ENCODE measurements around the gene CDKN1A. TPM values are rescaled to one million over a fixed set of nuclear protein-coding genes. Genes with fewer than 3 reads are reported as not detected.
A peak's percentile ranks its signal among the peaks of the same experiment; 100 is the strongest.

The CDKN1A gene
- total and polyA plus RNA-seq, 9 of the 15 experiments (the other 6 are each of a cell fraction or from before 2014, with no cell fraction given) = 0.25 to 8.1 (median 5.1) TPM

DNA sequence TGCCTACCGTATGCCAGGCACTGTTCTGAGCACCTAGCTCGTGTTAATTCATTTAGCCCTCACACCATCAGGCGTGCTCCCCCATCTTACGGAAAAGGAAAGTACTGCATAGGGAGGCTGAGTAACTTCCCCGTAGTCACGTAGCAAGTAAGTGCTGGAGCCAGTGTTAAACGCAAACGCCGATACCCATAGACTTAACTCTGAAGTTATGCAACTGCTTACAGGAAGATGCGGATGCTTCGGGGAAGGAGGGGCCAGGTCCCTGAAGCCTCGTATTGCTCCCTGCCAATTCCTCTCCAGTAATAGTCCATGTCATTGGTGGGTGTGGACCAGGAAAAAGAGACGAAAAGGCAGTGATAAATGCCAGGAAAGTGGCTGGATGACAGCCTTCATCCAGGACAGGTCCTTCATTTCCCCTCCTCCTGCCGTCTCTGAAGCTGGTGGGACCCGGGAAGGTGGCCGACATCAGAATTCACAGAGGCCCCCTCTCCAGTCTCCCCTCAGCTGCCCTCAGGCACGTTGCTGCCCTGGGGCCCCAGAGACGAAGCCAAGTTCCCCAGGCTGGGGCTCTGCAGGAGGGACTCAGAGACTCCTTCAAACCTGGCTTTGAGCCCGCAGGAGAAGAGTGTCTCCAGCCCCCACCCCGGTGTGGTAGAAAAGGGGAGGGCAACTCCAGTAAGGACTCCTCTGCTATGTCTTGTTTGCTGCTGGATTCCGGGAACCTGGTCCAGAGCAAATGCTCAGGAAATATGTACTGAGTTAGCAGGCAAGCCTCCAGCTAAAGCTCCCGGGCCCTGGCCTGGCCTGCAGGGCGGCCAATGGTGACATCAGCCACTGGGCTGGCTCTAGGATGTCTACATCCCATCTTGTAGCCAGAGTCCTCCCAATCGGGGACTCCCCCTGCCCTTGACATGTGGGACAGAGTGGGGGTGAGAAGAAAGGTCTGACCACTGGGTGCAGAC is 56.9 kb downstream of the CDKN1A start:
- in situ Hi-C loops (cut with MboI) = no loop called here
- ChIA-PET POLR2A (interaction anchor here (0.6 to 1.8 kb wide), 4 partner anchors 11 to 789 kb away, joined by 3 to 5 read pairs (median 4); no protein-coding TSS in a partner anchor), CTCF (ENCODE audit: low intra/inter-chr PET ratio) (interaction anchor here (0.7 kb wide), 1 partner anchor 15 kb away, joined by 3 read pairs; no protein-coding TSS in a partner anchor)
- Histone ChIP-seq H3K79me2 (ENCODE audit: control insufficient read depth, insufficient read depth, low read length) (no peaks in the 10 kb centered on the region), H3K36me3 (ENCODE audit: control insufficient read depth, insufficient read depth, low read length) (no peaks in the 10 kb centered on the region), H3K27me3 (ENCODE audit: control insufficient read depth in 2 of 2, insufficient read depth in 2 of 2, low read length in 2 of 2) (peaks cover 46 to 82% of the 10 kb centered on the region in 2 experiments), H3K9me1 (ENCODE audit: control insufficient read depth, insufficient read depth, low read length) (no peaks in the 10 kb centered on the region), H2AFZ (ENCODE audit: low read depth, low read length) (no peak overlapping the region), H3K9me3 (replicated peaks; ENCODE audit: control insufficient read depth, insufficient read depth, low read depth, low read length) (no peaks in the 10 kb centered on the region), H4K20me1 (replicated peaks; ENCODE audit: control insufficient read depth, insufficient read depth, low read length) (peaks cover 8% of the 10 kb centered on the region), H3K27ac (ENCODE audit: extremely low read depth, low read depth, low read length) (no peak overlapping the region), H3K4me2 (ENCODE audit: insufficient read depth, low read length) (no peak overlapping the region; the same call in 1 of the 2 replicates), H3K4me1 (replicated peaks in 1 of 2; ENCODE audit: control insufficient read depth in 2 of 2, insufficient read depth in 2 of 2, low read length in 2 of 2) (peaks cover 0 to 10% of the 10 kb centered on the region in 2 experiments; a peak in 3 of 5 replicates), H3K9ac (ENCODE audit: insufficient read depth in 1 of 2, low read depth in 2 of 2, low read length in 2 of 2) (0 out of 4 replicates have a peak overlapping the region, but pooled peaks of 1 of the 2 experiments have one; percentile 23), H3K4me3 (no peak overlapping the region)
- no peak for DNase-seq (ENCODE audit: extremely low read depth in 1 of 4, low spot score in 3 of 4)
- 9% methylated on average over 24 of the region's 24 CpGs for WGBS (ENCODE audit: insufficient coverage, low coverage, missing lambda C conversion rate)
- TF ChIP-seq MAZ (CRISPR knock-in tag; conservative IDR thresholded peaks at IDR 0.05 in 1 of 2, IDR thresholded peaks at IDR 0.05 in 1 of 2) (peak in 1 of 2 experiments; percentile 47; a peak in 1 of 4 replicates), KAT7 (CRISPR knock-in tag; IDR thresholded peaks at IDR 0.05; ENCODE audit: borderline replicate concordance) (no peak)
- intact Hi-C loops (cut with micrococcal nuclease) = no loop called here
- BruUV-seq (replicated peaks) = no TSS peak
- FAIRE-seq = peak; percentile 56
- ATAC-seq = peak; percentile 51

Small RNA genes within 50 kb of the gene (small RNA-seq; reads per million reads assigned to genes)
- gene RF00019 = not detected
- gene RNU1-88P = 0.33 reads per million

Other genes starting within 250 kb of the CDKN1A start
Only the 7 nearest of the 8 such genes appear.
- 70.6 and 72.6 TPM in 2 replicates for gene KCTD20, start 235.7 kb upstream of the CDKN1A start, total RNA-seq (2014; rRNA removed)
- gene KCTD20, start 235.7 kb upstream of the CDKN1A start, total RNA-seq (2014; rRNA removed; fragmentation: Illumina TruSeq; extraction: Trizol) = 98.3 and 110 TPM in 2 replicates
- gene KCTD20, start 235.7 kb upstream of the CDKN1A start, total RNA-seq (2015; rRNA removed; fragmentation: Illumina TruSeq; extraction: Trizol) = 81.5 and 87.8 TPM in 2 replicates
- 69.5 and 71.4 TPM in 2 replicates for gene KCTD20, start 235.7 kb upstream of the CDKN1A start, total RNA-seq (2021)
- gene KCTD20, start 235.7 kb upstream of the CDKN1A start, polyA plus RNA-seq (2011; rRNA removed) = 101 and 160 TPM in 2 replicates
- gene KCTD20, start 235.7 kb upstream of the CDKN1A start, polyA plus RNA-seq (2014; fragmentation: Illumina TruSeq; extraction: Trizol) = 68.9 and 80.6 TPM in 2 replicates
- gene KCTD20, start 235.7 kb upstream of the CDKN1A start, polyA plus RNA-seq (2014; fragmentation: Nextera tagmentation; extraction: Ambion mirVana) = 10 to 100 TPM; 28.9 to 30.0 TPM
- 54.7 and 60.9 TPM in 2 replicates for gene KCTD20, start 235.7 kb upstream of the CDKN1A start, polyA plus RNA-seq (2014; rRNA removed)
- gene STK38, start 131.2 kb upstream of the CDKN1A start, total RNA-seq (2014; rRNA removed) = 10.6 and 11.3 TPM in 2 replicates
- 21.3 and 22.3 TPM in 2 replicates for gene STK38, start 131.2 kb upstream of the CDKN1A start, total RNA-seq (2014; rRNA removed; fragmentation: Illumina TruSeq; extraction: Trizol)
- gene STK38, start 131.2 kb upstream of the CDKN1A start, total RNA-seq (2015; rRNA removed; fragmentation: Illumina TruSeq; extraction: Trizol) = 24.9 and 25.0 TPM in 2 replicates
- gene STK38, start 131.2 kb upstream of the CDKN1A start, total RNA-seq (2021) = 18.0 and 19.5 TPM in 2 replicates
- 21.5 and 22.0 TPM in 2 replicates for gene STK38, start 131.2 kb upstream of the CDKN1A start, polyA plus RNA-seq (2011; rRNA removed)
- gene STK38, start 131.2 kb upstream of the CDKN1A start, polyA plus RNA-seq (2014; fragmentation: Illumina TruSeq; extraction: Trizol) = 21.6 and 28.7 TPM in 2 replicates
- 1 to 10 TPM; 5.7 to 8.8 TPM for gene STK38, start 131.2 kb upstream of the CDKN1A start, polyA plus RNA-seq (2014; fragmentation: Nextera tagmentation; extraction: Ambion mirVana)
- 17.3 and 20.8 TPM in 2 replicates for gene STK38, start 131.2 kb upstream of the CDKN1A start, polyA plus RNA-seq (2014; rRNA removed)
- 251 and 341 TPM in 2 replicates for gene SRSF3, start 84.4 kb upstream of the CDKN1A start, total RNA-seq (2014; rRNA removed)
- gene SRSF3, start 84.4 kb upstream of the CDKN1A start, total RNA-seq (2014; rRNA removed; fragmentation: Illumina TruSeq; extraction: Trizol) = 537 and 645 TPM in 2 replicates
- gene SRSF3, start 84.4 kb upstream of the CDKN1A start, total RNA-seq (2015; rRNA removed; fragmentation: Illumina TruSeq; extraction: Trizol) = 344 and 365 TPM in 2 replicates
- 477 and 495 TPM in 2 replicates for gene SRSF3, start 84.4 kb upstream of the CDKN1A start, total RNA-seq (2021)
- gene SRSF3, start 84.4 kb upstream of the CDKN1A start, polyA plus RNA-seq (2011; rRNA removed) = 333 and 518 TPM in 2 replicates
- gene SRSF3, start 84.4 kb upstream of the CDKN1A start, polyA plus RNA-seq (2014; fragmentation: Illumina TruSeq; extraction: Trizol) = 337 and 448 TPM in 2 replicates
- gene SRSF3, start 84.4 kb upstream of the CDKN1A start, polyA plus RNA-seq (2014; fragmentation: Nextera tagmentation; extraction: Ambion mirVana) = 1,000 to 10,000 TPM in 1 of 2 experiments, 100 to 1,000 TPM in 1; 955 to 1,200 TPM
- gene SRSF3, start 84.4 kb upstream of the CDKN1A start, polyA plus RNA-seq (2014; rRNA removed) = 534 and 652 TPM in 2 replicates
- gene RAB44, start 19.1 kb downstream of the CDKN1A start, total RNA-seq (2014; rRNA removed) = not detected in 2 replicates
- gene RAB44, start 19.1 kb downstream of the CDKN1A start, total RNA-seq (2014; rRNA removed; fragmentation: Illumina TruSeq; extraction: Trizol) = not detected in 2 replicates
- gene RAB44, start 19.1 kb downstream of the CDKN1A start, total RNA-seq (2015; rRNA removed; fragmentation: Illumina TruSeq; extraction: Trizol) = not detected in 2 replicates
- gene RAB44, start 19.1 kb downstream of the CDKN1A start, total RNA-seq (2021) = not detected in 2 replicates
- not detected in 2 replicates for gene RAB44, start 19.1 kb downstream of the CDKN1A start, polyA plus RNA-seq (2011; rRNA removed)
- gene RAB44, start 19.1 kb downstream of the CDKN1A start, polyA plus RNA-seq (2014; fragmentation: Illumina TruSeq; extraction: Trizol) = not detected in 2 replicates
- gene RAB44, start 19.1 kb downstream of the CDKN1A start, polyA plus RNA-seq (2014; fragmentation: Nextera tagmentation; extraction: Ambion mirVana) = not detected
- not detected in 2 replicates for gene RAB44, start 19.1 kb downstream of the CDKN1A start, polyA plus RNA-seq (2014; rRNA removed)
- 0.18 TPM in 1 of 2 replicates, not detected in the other for gene CPNE5, start 160.7 kb downstream of the CDKN1A start, total RNA-seq (2014; rRNA removed)
- not detected in 2 replicates for gene CPNE5, start 160.7 kb downstream of the CDKN1A start, total RNA-seq (2014; rRNA removed; fragmentation: Illumina TruSeq; extraction: Trizol)
- 0.14 TPM in 1 of 2 replicates, not detected in the other for gene CPNE5, start 160.7 kb downstream of the CDKN1A start, total RNA-seq (2015; rRNA removed; fragmentation: Illumina TruSeq; extraction: Trizol)
- 0.47 and 0.49 TPM in 2 replicates for gene CPNE5, start 160.7 kb downstream of the CDKN1A start, total RNA-seq (2021)
- gene CPNE5, start 160.7 kb downstream of the CDKN1A start, polyA plus RNA-seq (2011; rRNA removed) = 0.46 and 0.61 TPM in 2 replicates
- 0.43 TPM in 1 of 2 replicates, not detected in the other for gene CPNE5, start 160.7 kb downstream of the CDKN1A start, polyA plus RNA-seq (2014; fragmentation: Illumina TruSeq; extraction: Trizol)
- 1 to 10 TPM in 1 of 2 experiments, under 1 TPM in 1; 0.21 to 1.0 TPM for gene CPNE5, start 160.7 kb downstream of the CDKN1A start, polyA plus RNA-seq (2014; fragmentation: Nextera tagmentation; extraction: Ambion mirVana)
- 0.69 TPM in 1 of 2 replicates, not detected in the other for gene CPNE5, start 160.7 kb downstream of the CDKN1A start, polyA plus RNA-seq (2014; rRNA removed)
- 65.8 and 86.0 TPM in 2 replicates for gene PPIL1, start 196.1 kb downstream of the CDKN1A start, total RNA-seq (2014; rRNA removed)
- gene PPIL1, start 196.1 kb downstream of the CDKN1A start, total RNA-seq (2014; rRNA removed; fragmentation: Illumina TruSeq; extraction: Trizol) = 130 and 132 TPM in 2 replicates
- gene PPIL1, start 196.1 kb downstream of the CDKN1A start, total RNA-seq (2015; rRNA removed; fragmentation: Illumina TruSeq; extraction: Trizol) = 107 and 119 TPM in 2 replicates
- gene PPIL1, start 196.1 kb downstream of the CDKN1A start, total RNA-seq (2021) = 86.9 and 90.1 TPM in 2 replicates
- 113 and 137 TPM in 2 replicates for gene PPIL1, start 196.1 kb downstream of the CDKN1A start, polyA plus RNA-seq (2011; rRNA removed)
- 116 and 156 TPM in 2 replicates for gene PPIL1, start 196.1 kb downstream of the CDKN1A start, polyA plus RNA-seq (2014; fragmentation: Illumina TruSeq; extraction: Trizol)
- 100 to 1,000 TPM; 195 to 205 TPM for gene PPIL1, start 196.1 kb downstream of the CDKN1A start, polyA plus RNA-seq (2014; fragmentation: Nextera tagmentation; extraction: Ambion mirVana)
- 87.9 and 108 TPM in 2 replicates for gene PPIL1, start 196.1 kb downstream of the CDKN1A start, polyA plus RNA-seq (2014; rRNA removed)
- 47.2 and 63.5 TPM in 2 replicates for gene C6orf89, start 207.2 kb downstream of the CDKN1A start, total RNA-seq (2014; rRNA removed)
- 81.6 and 89.0 TPM in 2 replicates for gene C6orf89, start 207.2 kb downstream of the CDKN1A start, total RNA-seq (2014; rRNA removed; fragmentation: Illumina TruSeq; extraction: Trizol)
- gene C6orf89, start 207.2 kb downstream of the CDKN1A start, total RNA-seq (2015; rRNA removed; fragmentation: Illumina TruSeq; extraction: Trizol) = 56.9 and 58.5 TPM in 2 replicates
- 74.8 and 80.1 TPM in 2 replicates for gene C6orf89, start 207.2 kb downstream of the CDKN1A start, total RNA-seq (2021)
- gene C6orf89, start 207.2 kb downstream of the CDKN1A start, polyA plus RNA-seq (2011; rRNA removed) = 92.9 and 95.9 TPM in 2 replicates
- gene C6orf89, start 207.2 kb downstream of the CDKN1A start, polyA plus RNA-seq (2014; fragmentation: Illumina TruSeq; extraction: Trizol) = 96.1 and 111 TPM in 2 replicates
- gene C6orf89, start 207.2 kb downstream of the CDKN1A start, polyA plus RNA-seq (2014; fragmentation: Nextera tagmentation; extraction: Ambion mirVana) = 10 to 100 TPM; 35.2 to 41.9 TPM
- 46.7 and 67.6 TPM in 2 replicates for gene C6orf89, start 207.2 kb downstream of the CDKN1A start, polyA plus RNA-seq (2014; rRNA removed)

All from K562 (cell line).